ENCODE data around the gene SLFN13. TPM values are rescaled to one million over a fixed set of nuclear protein-coding genes. Genes with fewer than 3 reads are reported as not detected.

Gene SLFN13
- total RNA-seq, 1 experiment from 2014 or later = 10.1 TPM

DNA sequence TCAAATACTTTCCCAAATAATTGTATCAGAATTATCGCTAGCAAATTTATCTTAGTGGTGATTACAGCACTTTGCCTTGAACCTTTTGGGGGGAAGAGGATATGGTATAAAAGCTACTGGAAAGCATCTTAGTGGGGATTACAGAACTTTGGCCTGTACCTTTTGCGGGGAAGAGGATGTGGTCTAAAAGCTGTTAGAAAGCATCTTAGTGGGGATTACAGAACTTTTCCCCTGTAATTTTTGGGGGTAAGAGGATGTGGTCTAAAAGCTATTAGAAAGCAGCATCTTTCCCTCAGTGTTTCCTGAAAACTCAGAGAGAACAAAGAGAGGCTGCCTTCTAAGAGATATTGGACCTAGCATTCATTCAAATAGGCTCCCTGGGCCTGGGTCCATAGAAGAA is 20.3 kb downstream of the SLFN13 start:
- H3K23ac ChIP-seq (ENCODE audit: insufficient read length, low read depth, low read length) = no peak overlapping the region
- no peak overlapping the region for H2BK5ac ChIP-seq (ENCODE audit: insufficient read length, low read length)
- DNase-seq = no peak
- no peak overlapping the region for H3K27ac ChIP-seq (ENCODE audit: insufficient read length, low read depth, low read length)
- H3K79me1 ChIP-seq (ENCODE audit: insufficient read depth, low read depth, low read length, poor library complexity, severe bottlenecking) = peaks cover 3% of the 10 kb centered on the region
- H2BK12ac ChIP-seq (ENCODE audit: insufficient read length, low read depth, low read length) = no peak overlapping the region
- H3K27me3 Mint-ChIP-seq (ENCODE audit: low read depth) = peaks cover 13% of the 10 kb centered on the region
- no peak overlapping the region for H3T11ph ChIP-seq (ENCODE audit: low read length)
- no peaks in the 10 kb centered on the region for H3K27me3 ChIP-seq (ENCODE audit: insufficient read depth, low read length)
- no peak overlapping the region for H3K27ac Mint-ChIP-seq
- no peak overlapping the region for H3K4me2 ChIP-seq (ENCODE audit: insufficient read depth, insufficient read length, low read length)
- peaks cover 18% of the 10 kb centered on the region for H3K23me2 ChIP-seq (ENCODE audit: insufficient read length, low read depth, low read length, poor library complexity, severe bottlenecking)
- H3K4me3 Mint-ChIP-seq = no peak overlapping the region
- no peak overlapping the region for H3K9ac ChIP-seq (ENCODE audit: extremely low read depth, insufficient read length, low read length)
- no peak overlapping the region for H2BK20ac ChIP-seq (ENCODE audit: low read depth, low read length, poor library complexity, severe bottlenecking)
- H4K20me1 ChIP-seq (ENCODE audit: control insufficient read depth, insufficient read depth, insufficient read length) = no peaks in the 10 kb centered on the region
- no CpG with 5 or more reads among the region's 2 CpGs for WGBS (ENCODE audit: extremely low coverage, insufficient read length, low lambda C conversion rate)
- H4K91ac ChIP-seq (ENCODE audit: insufficient read length, low read depth, low read length) = no peak overlapping the region
- H3K4me1 Mint-ChIP-seq = peaks cover 50 to 52% of the 10 kb centered on the region in 2 experiments
- H3K4ac ChIP-seq (ENCODE audit: low read depth, low read length) = no peak overlapping the region
- no peak overlapping the region for H3K56ac ChIP-seq (ENCODE audit: insufficient read length, low read depth, low read length)
- H4K8ac ChIP-seq (replicated peaks; ENCODE audit: insufficient read length, low read depth, low read length) = no peak overlapping the region
- H3K9me3 Mint-ChIP-seq = 0 out of 5 replicates have a peak, but pooled peaks cover 0 to 3% of the 10 kb centered on the region in 2 experiments
- H3K14ac ChIP-seq (ENCODE audit: insufficient read depth, low read length) = no peak overlapping the region
- TF ChIP-seq, protein P1, sequence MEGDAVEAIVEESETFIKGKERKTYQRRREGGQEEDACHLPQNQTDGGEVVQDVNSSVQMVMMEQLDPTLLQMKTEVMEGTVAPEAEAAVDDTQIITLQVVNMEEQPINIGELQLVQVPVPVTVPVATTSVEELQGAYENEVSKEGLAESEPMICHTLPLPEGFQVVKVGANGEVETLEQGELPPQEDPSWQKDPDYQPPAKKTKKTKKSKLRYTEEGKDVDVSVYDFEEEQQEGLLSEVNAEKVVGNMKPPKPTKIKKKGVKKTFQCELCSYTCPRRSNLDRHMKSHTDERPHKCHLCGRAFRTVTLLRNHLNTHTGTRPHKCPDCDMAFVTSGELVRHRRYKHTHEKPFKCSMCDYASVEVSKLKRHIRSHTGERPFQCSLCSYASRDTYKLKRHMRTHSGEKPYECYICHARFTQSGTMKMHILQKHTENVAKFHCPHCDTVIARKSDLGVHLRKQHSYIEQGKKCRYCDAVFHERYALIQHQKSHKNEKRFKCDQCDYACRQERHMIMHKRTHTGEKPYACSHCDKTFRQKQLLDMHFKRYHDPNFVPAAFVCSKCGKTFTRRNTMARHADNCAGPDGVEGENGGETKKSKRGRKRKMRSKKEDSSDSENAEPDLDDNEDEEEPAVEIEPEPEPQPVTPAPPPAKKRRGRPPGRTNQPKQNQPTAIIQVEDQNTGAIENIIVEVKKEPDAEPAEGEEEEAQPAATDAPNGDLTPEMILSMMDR (conservative IDR thresholded peaks at IDR 0.05) = no peak
- H2AFZ ChIP-seq (ENCODE audit: low read length) = no peak overlapping the region
- H3K79me2 ChIP-seq (ENCODE audit: insufficient read depth, low read length) = peaks cover 9% of the 10 kb centered on the region
- H3K36me3 Mint-ChIP-seq (ENCODE audit: insufficient read depth in 1 of 3, low read depth in 3 of 3) = peaks cover 2 to 4% (median 2%) of the 10 kb centered on the region in 3 experiments; a peak in 4 of 7 replicates
- H2BK15ac ChIP-seq (ENCODE audit: low read depth, low read length) = no peak overlapping the region
- H3K4me1 ChIP-seq (ENCODE audit: insufficient read depth, low read length) = peaks cover 14% of the 10 kb centered on the region; the same call in 1 of the 2 replicates
- H3K9me3 ChIP-seq (ENCODE audit: control insufficient read depth, low read depth, low read length) = no peaks in the 10 kb centered on the region
- no peak overlapping the region for H4K5ac ChIP-seq (ENCODE audit: insufficient read length, low read depth, low read length)
- no peak overlapping the region for H2AK5ac ChIP-seq (ENCODE audit: insufficient read length, low read length)
- H2BK120ac ChIP-seq (ENCODE audit: low read depth, low read length, poor library complexity, severe bottlenecking) = no peak overlapping the region
- H3K18ac ChIP-seq (ENCODE audit: insufficient read length, low read depth, low read length) = no peak overlapping the region

Data from H9 (cell line).